ENCODE data around the gene PDZK1IP1. TPM values are rescaled to one million over a fixed set of nuclear protein-coding genes. Genes with fewer than 3 reads are reported as not detected.

Gene PDZK1IP1
- total and polyA plus RNA-seq, 2 of the 13 experiments (the other 11 are each of a cell fraction or from before 2014, with no cell fraction given) = 0.24 to 1.6 TPM

DNA sequence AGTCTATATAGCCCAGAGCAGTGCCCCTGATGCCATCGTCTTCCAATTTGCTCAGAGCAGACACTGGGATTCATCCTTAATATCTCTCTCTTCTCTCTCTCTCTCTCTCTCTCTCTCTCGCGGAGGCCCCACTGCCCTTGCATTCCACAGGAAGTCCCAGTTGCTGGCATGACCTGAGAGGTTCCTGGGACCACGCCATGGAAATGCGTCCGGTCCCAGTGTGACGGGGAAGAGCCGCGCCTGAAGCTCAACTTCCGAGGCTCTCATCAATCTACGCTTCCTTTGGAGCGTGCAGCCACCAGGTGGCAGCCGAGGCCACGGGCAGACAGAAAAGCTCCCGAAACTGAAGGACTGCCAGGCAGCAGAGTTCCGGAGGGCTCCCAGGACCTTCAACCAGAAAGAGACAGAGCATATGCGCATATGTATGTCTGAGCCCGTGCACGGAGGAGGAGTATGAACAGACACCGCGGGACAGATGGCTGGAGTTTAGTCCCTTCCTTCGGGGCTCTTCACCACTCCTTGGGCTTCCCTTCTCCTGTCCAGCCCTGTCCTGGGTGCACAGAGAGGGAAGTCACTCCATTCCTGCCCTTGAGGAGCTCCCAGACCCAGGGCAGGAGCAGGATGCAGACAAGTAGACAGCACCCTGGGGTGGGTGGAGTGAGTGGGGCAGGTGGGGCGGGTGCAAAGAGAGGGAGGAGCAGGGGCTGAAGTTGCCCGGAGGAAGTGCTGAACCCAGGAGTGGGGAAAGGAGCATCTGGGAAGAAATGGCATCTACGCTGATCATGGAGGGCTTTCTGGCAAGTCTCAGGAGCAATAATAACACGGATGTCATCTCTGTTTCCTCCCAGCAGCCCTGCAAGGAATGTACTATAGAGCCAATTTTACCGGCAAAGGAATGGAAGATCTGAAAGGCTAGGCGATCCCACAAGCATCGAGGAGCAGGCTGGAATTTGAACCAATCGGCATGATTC is 10.5 kb downstream of the PDZK1IP1 start (continued):
- TF ChIP-seq MAFG (CRISPR knock-in tag; IDR thresholded peaks at IDR 0.05) (no peak), ZNF768 (CRISPR knock-in tag; IDR thresholded peaks at IDR 0.05) (no peak), SALL2 (CRISPR knock-in tag; IDR thresholded peaks at IDR 0.05) (peak; percentile 48; the same call in 1 of the 2 replicates), CTCF (CRISPR knock-in tag; IDR thresholded peaks at IDR 0.05) (peak; percentile 99), NPAS2 (CRISPR knock-in tag; IDR thresholded peaks at IDR 0.05; ENCODE audit: borderline replicate concordance) (no peak), SRF (IDR thresholded peaks at IDR 0.05; ENCODE audit: low read depth, low read length) (0 out of 2 replicates have a peak, but pooled peaks have one; percentile 33), ZNF879 (CRISPR knock-in tag; IDR thresholded peaks at IDR 0.05) (no peak), GPBP1L1 (CRISPR knock-in tag; IDR thresholded peaks at IDR 0.05) (no peak), BORCS8-MEF2B (CRISPR knock-in tag; IDR thresholded peaks at IDR 0.05) (no peak), MZF1 (CRISPR knock-in tag; IDR thresholded peaks at IDR 0.05; ENCODE audit: borderline replicate concordance) (no peak), FOSL1 (CRISPR knock-in tag; IDR thresholded peaks at IDR 0.05; ENCODE audit: borderline replicate concordance) (no peak), FOXO1 (CRISPR knock-in tag; IDR thresholded peaks at IDR 0.05) (peak; percentile 78), ZNF230 (CRISPR knock-in tag; IDR thresholded peaks at IDR 0.05) (no peak), ARID3A (IDR thresholded peaks at IDR 0.05; ENCODE audit: low read depth, low read length) (0 out of 2 replicates have a peak, but pooled peaks have one; percentile 23), ZNF138 (CRISPR knock-in tag; IDR thresholded peaks at IDR 0.05; ENCODE audit: low read depth) (no peak), ZKSCAN8 (CRISPR knock-in tag; IDR thresholded peaks at IDR 0.05; ENCODE audit: borderline replicate concordance) (peak; percentile 84; the same call in 1 of the 2 replicates), LCORL (IDR thresholded peaks at IDR 0.05) (no peak), LCORL (CRISPR knock-in tag; IDR thresholded peaks at IDR 0.05) (peak; percentile 83; the same call in 1 of the 2 replicates)
- TF ChIP-seq, protein P1, sequence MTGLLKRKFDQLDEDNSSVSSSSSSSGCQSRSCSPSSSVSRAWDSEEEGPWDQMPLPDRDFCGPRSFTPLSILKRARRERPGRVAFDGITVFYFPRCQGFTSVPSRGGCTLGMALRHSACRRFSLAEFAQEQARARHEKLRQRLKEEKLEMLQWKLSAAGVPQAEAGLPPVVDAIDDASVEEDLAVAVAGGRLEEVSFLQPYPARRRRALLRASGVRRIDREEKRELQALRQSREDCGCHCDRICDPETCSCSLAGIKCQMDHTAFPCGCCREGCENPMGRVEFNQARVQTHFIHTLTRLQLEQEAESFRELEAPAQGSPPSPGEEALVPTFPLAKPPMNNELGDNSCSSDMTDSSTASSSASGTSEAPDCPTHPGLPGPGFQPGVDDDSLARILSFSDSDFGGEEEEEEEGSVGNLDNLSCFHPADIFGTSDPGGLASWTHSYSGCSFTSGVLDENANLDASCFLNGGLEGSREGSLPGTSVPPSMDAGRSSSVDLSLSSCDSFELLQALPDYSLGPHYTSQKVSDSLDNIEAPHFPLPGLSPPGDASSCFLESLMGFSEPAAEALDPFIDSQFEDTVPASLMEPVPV (CRISPR knock-in tag; IDR thresholded peaks at IDR 0.05) = no peak
- TF ChIP-seq, protein P2, sequence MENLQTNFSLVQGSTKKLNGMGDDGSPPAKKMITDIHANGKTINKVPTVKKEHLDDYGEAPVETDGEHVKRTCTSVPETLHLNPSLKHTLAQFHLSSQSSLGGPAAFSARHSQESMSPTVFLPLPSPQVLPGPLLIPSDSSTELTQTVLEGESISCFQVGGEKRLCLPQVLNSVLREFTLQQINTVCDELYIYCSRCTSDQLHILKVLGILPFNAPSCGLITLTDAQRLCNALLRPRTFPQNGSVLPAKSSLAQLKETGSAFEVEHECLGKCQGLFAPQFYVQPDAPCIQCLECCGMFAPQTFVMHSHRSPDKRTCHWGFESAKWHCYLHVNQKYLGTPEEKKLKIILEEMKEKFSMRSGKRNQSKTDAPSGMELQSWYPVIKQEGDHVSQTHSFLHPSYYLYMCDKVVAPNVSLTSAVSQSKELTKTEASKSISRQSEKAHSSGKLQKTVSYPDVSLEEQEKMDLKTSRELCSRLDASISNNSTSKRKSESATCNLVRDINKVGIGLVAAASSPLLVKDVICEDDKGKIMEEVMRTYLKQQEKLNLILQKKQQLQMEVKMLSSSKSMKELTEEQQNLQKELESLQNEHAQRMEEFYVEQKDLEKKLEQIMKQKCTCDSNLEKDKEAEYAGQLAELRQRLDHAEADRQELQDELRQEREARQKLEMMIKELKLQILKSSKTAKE (CRISPR knock-in tag; IDR thresholded peaks at IDR 0.05; ENCODE audit: borderline replicate concordance) = no peak

Data from HepG2 (cell line).